Choroid plexus epithelial cell (primary cell): ENCODE results near the gene COPB2.

Source experiments
- DNase-seq: peaks from one replicate; pipeline ENCODE4 v3.0.0-alpha.2; 2010; ENCODE audit warnings: low read depth
- H3K4me3 ChIP-seq: 2 replicates; pipeline ENCODE4 v1.5.1; 2011; ENCODE audit warnings: low read depth, mild to moderate bottlenecking, control low read depth, low read length, moderate library complexity
- CTCF ChIP-seq: conservative IDR thresholded peaks from 2 replicates; pipeline ENCODE4 v1.5.1; 2011; ENCODE audit warnings: low read depth, mild to moderate bottlenecking, control low read depth, inconsistent platforms, low read length, moderate library complexity

Gene COPB2

GRCh38 chr3:139377378-139377777, 12.1 kb downstream of the COPB2 start:
- no peak for DNase-seq
- H3K4me3 ChIP-seq = no peak overlapping the region
- TF ChIP-seq CTCF = no peak

- no peak for DNase-seq
- TF ChIP-seq CTCF = no peak
- no peak overlapping the region for H3K4me3 ChIP-seq
These were observed 15.3 kb downstream of the COPB2 start for GRCh38 chr3:139374099-139374498.

- DNase-seq = no peak
- no peak overlapping the region for H3K4me3 ChIP-seq
- TF ChIP-seq CTCF = no peak
These were observed 24.9 kb downstream of the COPB2 start for GRCh38 chr3:139364549-139364948.

- TF ChIP-seq CTCF = no peak
These were observed 28.2 kb downstream of the COPB2 start for GRCh38 chr3:139361276-139361675.

GRCh38 chr3:139358841-139359562, 30.4 kb downstream of the COPB2 start:
- no peak for DNase-seq
- TF ChIP-seq CTCF = no peak
- no peak overlapping the region for H3K4me3 ChIP-seq

More at GRCh38 chr3:139361276-139361675, 28.2 kb downstream of the COPB2 start:
- no peak for DNase-seq
- H3K4me3 ChIP-seq = no peak overlapping the region

- DNase-seq = no peak
- TF ChIP-seq CTCF = no peak
- no peak overlapping the region for H3K4me3 ChIP-seq
These were observed 31.5 kb downstream of the COPB2 start for GRCh38 chr3:139357899-139358298.

- no peak for TF ChIP-seq CTCF
- DNase-seq = no peak
- no peak overlapping the region for H3K4me3 ChIP-seq
These were observed 33.6 kb downstream of the COPB2 start for GRCh38 chr3:139355891-139356290.
